Hepatocyte (in vitro differentiated cells): ENCODE results near the gene KRT78.

ENCODE experiments used
- EZH2 ChIP-seq: fragments of 200-600 bp; sonication (generic); IDR thresholded peaks from 2 replicates; pipeline ENCODE4 v1.6.1; 2016; ENCODE audit warnings: antibody characterized with exemption, mild to moderate bottlenecking, borderline replicate concordance
- TF ChIP-seq, protein P1 (sequence below): fragments of 200-600 bp; sonication (generic); IDR thresholded peaks from 2 replicates; pipeline ENCODE4 v1.5.1; 2016; ENCODE audit warnings: antibody characterized with exemption, mild to moderate bottlenecking; ENCODE audit not compliant: poor library complexity

DNA sequence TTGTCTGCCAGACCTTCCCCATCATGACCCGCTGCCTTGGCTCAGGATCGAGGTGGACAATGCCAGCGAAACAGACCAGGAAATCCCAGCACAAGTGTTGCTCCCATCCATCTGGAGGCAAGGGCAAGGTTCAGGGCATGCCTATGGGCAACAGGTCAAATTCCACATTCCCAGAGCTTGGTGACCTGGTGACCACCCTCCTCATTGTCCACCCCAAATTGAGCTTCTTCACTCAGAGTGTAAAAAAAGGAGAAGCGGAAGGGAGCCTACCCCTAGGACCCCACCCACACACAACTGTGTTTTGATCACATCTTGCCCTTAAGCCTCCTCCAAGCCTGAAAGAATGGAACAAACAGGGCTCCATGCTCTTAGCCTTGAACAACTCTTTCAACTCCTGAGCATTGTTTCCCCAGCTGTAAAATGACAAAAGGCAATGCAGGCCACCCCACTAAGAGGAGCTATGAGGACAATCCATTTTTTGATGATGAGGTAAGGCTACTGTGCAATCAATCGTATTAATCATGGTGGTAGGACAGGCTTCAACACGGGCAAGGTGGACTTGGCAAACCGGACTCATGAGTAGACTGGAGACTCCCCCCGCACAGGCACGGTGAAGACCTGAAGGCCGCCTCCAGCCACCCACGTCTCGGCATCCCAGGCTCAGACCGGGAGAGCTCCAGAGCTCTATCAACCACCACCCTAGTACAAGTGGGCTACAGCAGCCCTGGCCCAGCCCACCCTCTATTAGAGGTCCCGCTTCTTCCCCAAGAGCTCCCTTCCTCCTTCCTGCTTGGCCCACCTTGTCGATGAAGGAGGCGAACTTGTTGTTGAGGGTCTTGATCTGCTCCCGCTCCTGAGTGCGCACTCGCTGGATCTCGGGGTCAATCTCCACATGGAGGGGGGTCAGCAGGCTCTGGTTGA lies 15.5 kb downstream of the KRT78 start:
- TF ChIP-seq, protein P1, sequence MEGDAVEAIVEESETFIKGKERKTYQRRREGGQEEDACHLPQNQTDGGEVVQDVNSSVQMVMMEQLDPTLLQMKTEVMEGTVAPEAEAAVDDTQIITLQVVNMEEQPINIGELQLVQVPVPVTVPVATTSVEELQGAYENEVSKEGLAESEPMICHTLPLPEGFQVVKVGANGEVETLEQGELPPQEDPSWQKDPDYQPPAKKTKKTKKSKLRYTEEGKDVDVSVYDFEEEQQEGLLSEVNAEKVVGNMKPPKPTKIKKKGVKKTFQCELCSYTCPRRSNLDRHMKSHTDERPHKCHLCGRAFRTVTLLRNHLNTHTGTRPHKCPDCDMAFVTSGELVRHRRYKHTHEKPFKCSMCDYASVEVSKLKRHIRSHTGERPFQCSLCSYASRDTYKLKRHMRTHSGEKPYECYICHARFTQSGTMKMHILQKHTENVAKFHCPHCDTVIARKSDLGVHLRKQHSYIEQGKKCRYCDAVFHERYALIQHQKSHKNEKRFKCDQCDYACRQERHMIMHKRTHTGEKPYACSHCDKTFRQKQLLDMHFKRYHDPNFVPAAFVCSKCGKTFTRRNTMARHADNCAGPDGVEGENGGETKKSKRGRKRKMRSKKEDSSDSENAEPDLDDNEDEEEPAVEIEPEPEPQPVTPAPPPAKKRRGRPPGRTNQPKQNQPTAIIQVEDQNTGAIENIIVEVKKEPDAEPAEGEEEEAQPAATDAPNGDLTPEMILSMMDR = no peak
- no peak for TF ChIP-seq EZH2
